WTC11 (cell line): ENCODE results near the gene FOXI3. TPM values are rescaled to one million over a fixed set of nuclear protein-coding genes. Genes with fewer than 3 reads are reported as not detected.

Source experiments
- ATAC-seq: fragments of 200-7000 bp; cut with Tn5 transposase; 2 replicates; pipeline ENCODE4 v1.10.0; 2021; ENCODE audit warnings: mild to moderate bottlenecking, moderate library complexity
- CTCF ChIA-PET: fragments of 300-600 bp; sonication (Branson Sonifier 250); formaldehyde crosslinking; loops from one replicate; lab custom pipeline; 2021; ENCODE audit warnings: antibody characterized with exemption; lab: Charles Lee
- POLR2A ChIA-PET: fragments of 350-600 bp; sonication (Branson Sonifier 250); formaldehyde crosslinking; loops from one replicate; lab custom pipeline; 2021; ENCODE audit warnings: antibody characterized with exemption; lab: Charles Lee
- DNase-seq: peaks from one replicate; pipeline ENCODE4 v3.0.0; 2021; ENCODE audit warnings: low spot score
- H3K27ac Mint-ChIP-seq: 2 replicates; pipeline ENCODE4 v1.8.0; 2021; ENCODE audit warnings: mixed read lengths
- H3K27me3 Mint-ChIP-seq: 2 replicates; pipeline ENCODE4 v1.8.0; 2021; ENCODE audit warnings: low read depth, mild to moderate bottlenecking, moderate library complexity, mixed read lengths
- H3K36me3 Mint-ChIP-seq: 2 replicates; pipeline ENCODE4 v1.8.0; 2021; ENCODE audit warnings: mixed read lengths
- H3K4me1 Mint-ChIP-seq: 2 replicates; pipeline ENCODE4 v1.8.0; 2022; ENCODE audit warnings: mixed read lengths
- H3K4me3 Mint-ChIP-seq: 2 replicates; pipeline ENCODE4 v1.8.0; 2021; ENCODE audit warnings: mild to moderate bottlenecking, moderate library complexity, mixed read lengths
- H3K9me3 Mint-ChIP-seq: 2 replicates; pipeline ENCODE4 v1.8.0; 2021; ENCODE audit warnings: mixed read lengths
- ETV6 ChIP-seq: sonication (generic); formaldehyde crosslinking; IDR thresholded peaks from 2 replicates; pipeline ENCODE4 v1.8.1; 2022; ENCODE audit warnings: mild to moderate bottlenecking, missing genetic modification reagents
- HMGA2 ChIP-seq: fragments of 250-450 bp; sonication (Bioruptor Pico); IDR thresholded peaks from 2 replicates; pipeline ENCODE4 v1.4.0; 2021; ENCODE audit warnings: mild to moderate bottlenecking, moderate library complexity
- NFE2L1 ChIP-seq: sonication (generic); formaldehyde crosslinking; IDR thresholded peaks from 2 replicates; pipeline ENCODE4 v1.8.1; 2023; ENCODE audit warnings: missing genetic modification reagents
- RELA ChIP-seq: sonication (generic); formaldehyde crosslinking; IDR thresholded peaks from 2 replicates; pipeline ENCODE4 v1.8.1; 2022; ENCODE audit warnings: missing genetic modification reagents, mild to moderate bottlenecking, borderline replicate concordance
- SMAD4 ChIP-seq: sonication (generic); formaldehyde crosslinking; IDR thresholded peaks from 2 replicates; pipeline ENCODE4 v1.8.0; 2022; ENCODE audit warnings: mild to moderate bottlenecking, missing genetic modification reagents
- ZNF219 ChIP-seq: sonication (generic); formaldehyde crosslinking; IDR thresholded peaks from 2 replicates; pipeline ENCODE4 v1.8.0; 2023; ENCODE audit warnings: missing genetic modification reagents, mild to moderate bottlenecking, borderline replicate concordance
- total RNA-seq: library from RNA; stranded (reverse); gene quantifications from 3 replicates; pipeline ENCODE4 v1.2.3, GENCODE V29; 2021
- TF ChIP-seq, protein P1 (sequence below): sonication (generic); formaldehyde crosslinking; IDR thresholded peaks from 2 replicates; pipeline ENCODE4 v1.8.1; 2023; ENCODE audit warnings: mild to moderate bottlenecking, missing genetic modification reagents, borderline replicate concordance
- TF ChIP-seq, protein P2 (sequence below): sonication (generic); formaldehyde crosslinking; IDR thresholded peaks from 2 replicates; pipeline ENCODE4 v1.8.1; 2022; ENCODE audit warnings: mild to moderate bottlenecking, missing genetic modification reagents, moderate library complexity, borderline replicate concordance
- TF ChIP-seq, protein P3 (sequence below): sonication (generic); formaldehyde crosslinking; IDR thresholded peaks from 2 replicates; pipeline ENCODE4 v1.8.1; 2022; ENCODE audit warnings: low read depth, missing genetic modification reagents, borderline replicate concordance
- TF ChIP-seq, protein P4 (sequence below): fragments of 250-450 bp; sonication (Bioruptor Pico); IDR thresholded peaks from 2 replicates; pipeline ENCODE4 v1.9.0; 2021; ENCODE audit warnings: mild to moderate bottlenecking, borderline replicate concordance
- TF ChIP-seq, protein P5 (sequence below): sonication (generic); formaldehyde crosslinking; IDR thresholded peaks from 2 replicates; pipeline ENCODE4 v1.8.1; 2022; ENCODE audit warnings: low read depth, mild to moderate bottlenecking, moderate library complexity, missing genetic modification reagents, borderline replicate concordance
- TF ChIP-seq, protein P6 (sequence below): fragments of 200-600 bp; IDR thresholded peaks from 2 replicates; pipeline ENCODE4 v1.8.0; 2022; ENCODE audit warnings: antibody characterized with exemption
- TF ChIP-seq, protein P7 (sequence below): fragments of 250-450 bp; sonication (Bioruptor Pico); IDR thresholded peaks from 2 replicates; pipeline ENCODE4 v2.1.2; 2022; ENCODE audit warnings: mild to moderate bottlenecking, moderate library complexity
- TF ChIP-seq, protein P8 (sequence below): sonication (generic); formaldehyde crosslinking; IDR thresholded peaks from 2 replicates; pipeline ENCODE4 v1.8.1; 2023; ENCODE audit warnings: mild to moderate bottlenecking, missing genetic modification reagents

FOXI3 gene
- total RNA-seq, 1 experiment from 2014 or later, result 13.5 TPM

DNA sequence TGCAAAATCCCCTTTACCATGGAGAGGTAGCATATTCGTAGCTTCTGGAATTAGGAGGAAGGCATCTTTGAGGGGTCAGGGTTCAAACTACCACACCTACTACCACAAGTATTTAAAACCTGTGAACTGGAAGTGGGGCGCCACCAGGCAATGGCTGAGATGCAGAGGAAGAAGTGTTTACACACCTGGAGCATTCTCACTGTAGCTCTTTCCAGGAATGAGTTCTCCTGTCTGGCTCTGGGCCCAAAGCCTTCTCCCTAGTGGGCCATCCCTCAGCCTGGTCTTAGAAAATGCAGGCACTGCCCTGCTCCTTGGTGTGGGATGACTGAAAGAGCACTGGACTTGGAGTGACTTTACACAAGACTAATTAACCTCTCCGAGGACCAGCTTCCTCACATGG lies 30.7 kb upstream of the FOXI3 start (continued):
- TF ChIP-seq, protein P1, sequence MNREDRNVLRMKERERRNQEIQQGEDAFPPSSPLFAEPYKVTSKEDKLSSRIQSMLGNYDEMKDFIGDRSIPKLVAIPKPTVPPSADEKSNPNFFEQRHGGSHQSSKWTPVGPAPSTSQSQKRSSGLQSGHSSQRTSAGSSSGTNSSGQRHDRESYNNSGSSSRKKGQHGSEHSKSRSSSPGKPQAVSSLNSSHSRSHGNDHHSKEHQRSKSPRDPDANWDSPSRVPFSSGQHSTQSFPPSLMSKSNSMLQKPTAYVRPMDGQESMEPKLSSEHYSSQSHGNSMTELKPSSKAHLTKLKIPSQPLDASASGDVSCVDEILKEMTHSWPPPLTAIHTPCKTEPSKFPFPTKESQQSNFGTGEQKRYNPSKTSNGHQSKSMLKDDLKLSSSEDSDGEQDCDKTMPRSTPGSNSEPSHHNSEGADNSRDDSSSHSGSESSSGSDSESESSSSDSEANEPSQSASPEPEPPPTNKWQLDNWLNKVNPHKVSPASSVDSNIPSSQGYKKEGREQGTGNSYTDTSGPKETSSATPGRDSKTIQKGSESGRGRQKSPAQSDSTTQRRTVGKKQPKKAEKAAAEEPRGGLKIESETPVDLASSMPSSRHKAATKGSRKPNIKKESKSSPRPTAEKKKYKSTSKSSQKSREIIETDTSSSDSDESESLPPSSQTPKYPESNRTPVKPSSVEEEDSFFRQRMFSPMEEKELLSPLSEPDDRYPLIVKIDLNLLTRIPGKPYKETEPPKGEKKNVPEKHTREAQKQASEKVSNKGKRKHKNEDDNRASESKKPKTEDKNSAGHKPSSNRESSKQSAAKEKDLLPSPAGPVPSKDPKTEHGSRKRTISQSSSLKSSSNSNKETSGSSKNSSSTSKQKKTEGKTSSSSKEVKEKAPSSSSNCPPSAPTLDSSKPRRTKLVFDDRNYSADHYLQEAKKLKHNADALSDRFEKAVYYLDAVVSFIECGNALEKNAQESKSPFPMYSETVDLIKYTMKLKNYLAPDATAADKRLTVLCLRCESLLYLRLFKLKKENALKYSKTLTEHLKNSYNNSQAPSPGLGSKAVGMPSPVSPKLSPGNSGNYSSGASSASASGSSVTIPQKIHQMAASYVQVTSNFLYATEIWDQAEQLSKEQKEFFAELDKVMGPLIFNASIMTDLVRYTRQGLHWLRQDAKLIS, result no peak
- TF ChIP-seq, protein P2, sequence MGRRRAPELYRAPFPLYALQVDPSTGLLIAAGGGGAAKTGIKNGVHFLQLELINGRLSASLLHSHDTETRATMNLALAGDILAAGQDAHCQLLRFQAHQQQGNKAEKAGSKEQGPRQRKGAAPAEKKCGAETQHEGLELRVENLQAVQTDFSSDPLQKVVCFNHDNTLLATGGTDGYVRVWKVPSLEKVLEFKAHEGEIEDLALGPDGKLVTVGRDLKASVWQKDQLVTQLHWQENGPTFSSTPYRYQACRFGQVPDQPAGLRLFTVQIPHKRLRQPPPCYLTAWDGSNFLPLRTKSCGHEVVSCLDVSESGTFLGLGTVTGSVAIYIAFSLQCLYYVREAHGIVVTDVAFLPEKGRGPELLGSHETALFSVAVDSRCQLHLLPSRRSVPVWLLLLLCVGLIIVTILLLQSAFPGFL (CRISPR knock-in tag), result no peak
- TF ChIP-seq, protein P3, sequence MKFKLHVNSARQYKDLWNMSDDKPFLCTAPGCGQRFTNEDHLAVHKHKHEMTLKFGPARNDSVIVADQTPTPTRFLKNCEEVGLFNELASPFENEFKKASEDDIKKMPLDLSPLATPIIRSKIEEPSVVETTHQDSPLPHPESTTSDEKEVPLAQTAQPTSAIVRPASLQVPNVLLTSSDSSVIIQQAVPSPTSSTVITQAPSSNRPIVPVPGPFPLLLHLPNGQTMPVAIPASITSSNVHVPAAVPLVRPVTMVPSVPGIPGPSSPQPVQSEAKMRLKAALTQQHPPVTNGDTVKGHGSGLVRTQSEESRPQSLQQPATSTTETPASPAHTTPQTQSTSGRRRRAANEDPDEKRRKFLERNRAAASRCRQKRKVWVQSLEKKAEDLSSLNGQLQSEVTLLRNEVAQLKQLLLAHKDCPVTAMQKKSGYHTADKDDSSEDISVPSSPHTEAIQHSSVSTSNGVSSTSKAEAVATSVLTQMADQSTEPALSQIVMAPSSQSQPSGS (CRISPR knock-in tag), result no peak
- TF ChIP-seq, protein P4, sequence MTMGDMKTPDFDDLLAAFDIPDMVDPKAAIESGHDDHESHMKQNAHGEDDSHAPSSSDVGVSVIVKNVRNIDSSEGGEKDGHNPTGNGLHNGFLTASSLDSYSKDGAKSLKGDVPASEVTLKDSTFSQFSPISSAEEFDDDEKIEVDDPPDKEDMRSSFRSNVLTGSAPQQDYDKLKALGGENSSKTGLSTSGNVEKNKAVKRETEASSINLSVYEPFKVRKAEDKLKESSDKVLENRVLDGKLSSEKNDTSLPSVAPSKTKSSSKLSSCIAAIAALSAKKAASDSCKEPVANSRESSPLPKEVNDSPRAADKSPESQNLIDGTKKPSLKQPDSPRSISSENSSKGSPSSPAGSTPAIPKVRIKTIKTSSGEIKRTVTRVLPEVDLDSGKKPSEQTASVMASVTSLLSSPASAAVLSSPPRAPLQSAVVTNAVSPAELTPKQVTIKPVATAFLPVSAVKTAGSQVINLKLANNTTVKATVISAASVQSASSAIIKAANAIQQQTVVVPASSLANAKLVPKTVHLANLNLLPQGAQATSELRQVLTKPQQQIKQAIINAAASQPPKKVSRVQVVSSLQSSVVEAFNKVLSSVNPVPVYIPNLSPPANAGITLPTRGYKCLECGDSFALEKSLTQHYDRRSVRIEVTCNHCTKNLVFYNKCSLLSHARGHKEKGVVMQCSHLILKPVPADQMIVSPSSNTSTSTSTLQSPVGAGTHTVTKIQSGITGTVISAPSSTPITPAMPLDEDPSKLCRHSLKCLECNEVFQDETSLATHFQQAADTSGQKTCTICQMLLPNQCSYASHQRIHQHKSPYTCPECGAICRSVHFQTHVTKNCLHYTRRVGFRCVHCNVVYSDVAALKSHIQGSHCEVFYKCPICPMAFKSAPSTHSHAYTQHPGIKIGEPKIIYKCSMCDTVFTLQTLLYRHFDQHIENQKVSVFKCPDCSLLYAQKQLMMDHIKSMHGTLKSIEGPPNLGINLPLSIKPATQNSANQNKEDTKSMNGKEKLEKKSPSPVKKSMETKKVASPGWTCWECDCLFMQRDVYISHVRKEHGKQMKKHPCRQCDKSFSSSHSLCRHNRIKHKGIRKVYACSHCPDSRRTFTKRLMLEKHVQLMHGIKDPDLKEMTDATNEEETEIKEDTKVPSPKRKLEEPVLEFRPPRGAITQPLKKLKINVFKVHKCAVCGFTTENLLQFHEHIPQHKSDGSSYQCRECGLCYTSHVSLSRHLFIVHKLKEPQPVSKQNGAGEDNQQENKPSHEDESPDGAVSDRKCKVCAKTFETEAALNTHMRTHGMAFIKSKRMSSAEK (CRISPR knock-in tag), result no peak
- TF ChIP-seq ETV6, result no peak
- TF ChIP-seq RELA (CRISPR knock-in tag), result no peak
- no peak for TF ChIP-seq SMAD4 (CRISPR knock-in tag)

DNA sequence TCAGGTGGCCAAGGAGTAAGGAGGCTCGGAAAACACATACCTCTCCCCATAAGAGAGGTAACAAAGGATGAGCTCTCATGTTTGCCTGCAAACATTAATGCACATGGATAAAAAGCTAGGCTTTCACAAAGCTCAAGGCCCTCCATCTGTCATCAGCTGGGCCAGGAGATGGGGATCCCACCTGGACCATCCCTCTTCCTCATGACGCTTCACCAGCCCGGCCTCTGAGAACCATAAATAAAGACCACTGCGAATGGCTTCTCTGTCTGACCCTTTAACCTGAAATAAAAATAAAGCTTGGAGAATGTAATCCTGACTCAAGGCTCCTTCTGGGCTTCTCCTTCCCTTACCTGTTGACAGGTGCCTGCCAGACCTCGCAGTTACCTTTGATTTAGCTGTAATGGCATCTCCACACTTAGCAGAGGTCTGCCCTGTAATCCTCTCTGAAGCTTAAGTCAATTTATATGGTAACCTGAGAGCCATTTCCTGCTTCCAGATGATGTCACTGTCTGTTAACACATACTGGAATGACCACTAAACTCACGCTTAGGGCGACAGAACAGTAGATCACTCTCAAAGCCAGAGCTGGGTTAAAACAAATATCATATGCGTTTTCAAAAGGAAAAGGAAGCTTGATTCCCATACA lies 29.3 kb upstream of the FOXI3 start:
- Mint-ChIP-seq H3K36me3 (no peaks in the 10 kb centered on the region), H3K27ac (no peak overlapping the region), H3K4me1 (peaks cover 27% of the 10 kb centered on the region)
- CTCF ChIA-PET, result interaction anchor here (0.7 to 1.4 kb wide), 4 partner anchors 10 to 422 kb away, joined by 3 read pairs; no protein-coding TSS in a partner anchor
- no peak for DNase-seq
- POLR2A ChIA-PET, result no interaction called here
- ATAC-seq, result peak; percentile 32
- TF ChIP-seq, protein P5, sequence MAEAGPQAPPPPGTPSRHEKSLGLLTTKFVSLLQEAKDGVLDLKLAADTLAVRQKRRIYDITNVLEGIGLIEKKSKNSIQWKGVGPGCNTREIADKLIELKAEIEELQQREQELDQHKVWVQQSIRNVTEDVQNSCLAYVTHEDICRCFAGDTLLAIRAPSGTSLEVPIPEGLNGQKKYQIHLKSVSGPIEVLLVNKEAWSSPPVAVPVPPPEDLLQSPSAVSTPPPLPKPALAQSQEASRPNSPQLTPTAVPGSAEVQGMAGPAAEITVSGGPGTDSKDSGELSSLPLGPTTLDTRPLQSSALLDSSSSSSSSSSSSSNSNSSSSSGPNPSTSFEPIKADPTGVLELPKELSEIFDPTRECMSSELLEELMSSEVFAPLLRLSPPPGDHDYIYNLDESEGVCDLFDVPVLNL (CRISPR knock-in tag), result no peak
- TF ChIP-seq, all 79 proteins: peak for 0
- Mint-ChIP-seq H3K9me3 (no peaks in the 10 kb centered on the region), H3K4me3 (no peak overlapping the region), H3K27me3 (no peaks in the 10 kb centered on the region)

DNA sequence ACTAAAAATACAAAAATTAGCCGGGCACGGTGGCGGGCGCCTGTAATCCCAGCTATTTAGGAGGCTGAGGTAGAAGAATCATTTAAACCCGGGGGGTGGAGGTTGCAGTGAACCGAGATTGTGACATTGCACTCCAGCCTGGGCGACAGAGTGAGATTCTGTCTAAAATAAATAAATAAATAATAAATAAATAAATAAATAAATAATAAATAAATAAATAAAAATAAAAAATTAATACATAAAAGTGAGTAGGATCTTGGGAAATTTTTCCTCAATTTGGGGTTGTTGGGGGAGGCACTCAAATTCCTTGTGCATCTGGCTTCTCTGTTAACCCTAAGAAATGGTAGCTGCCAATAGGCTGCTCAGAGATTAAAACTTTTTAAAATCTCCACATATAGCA lies 20.3 kb upstream of the FOXI3 start:
- ChIA-PET POLR2A (no interaction called here), CTCF (no interaction called here)
- ATAC-seq, result no peak
- no peak for DNase-seq
- Mint-ChIP-seq H3K9me3 (no peaks in the 10 kb centered on the region), H3K4me1 (peaks cover 46% of the 10 kb centered on the region), H3K27ac (no peak overlapping the region), H3K36me3 (no peaks in the 10 kb centered on the region), H3K27me3 (no peaks in the 10 kb centered on the region; the same call in none of the 2 replicates), H3K4me3 (no peak overlapping the region)
- TF ChIP-seq, protein P6, sequence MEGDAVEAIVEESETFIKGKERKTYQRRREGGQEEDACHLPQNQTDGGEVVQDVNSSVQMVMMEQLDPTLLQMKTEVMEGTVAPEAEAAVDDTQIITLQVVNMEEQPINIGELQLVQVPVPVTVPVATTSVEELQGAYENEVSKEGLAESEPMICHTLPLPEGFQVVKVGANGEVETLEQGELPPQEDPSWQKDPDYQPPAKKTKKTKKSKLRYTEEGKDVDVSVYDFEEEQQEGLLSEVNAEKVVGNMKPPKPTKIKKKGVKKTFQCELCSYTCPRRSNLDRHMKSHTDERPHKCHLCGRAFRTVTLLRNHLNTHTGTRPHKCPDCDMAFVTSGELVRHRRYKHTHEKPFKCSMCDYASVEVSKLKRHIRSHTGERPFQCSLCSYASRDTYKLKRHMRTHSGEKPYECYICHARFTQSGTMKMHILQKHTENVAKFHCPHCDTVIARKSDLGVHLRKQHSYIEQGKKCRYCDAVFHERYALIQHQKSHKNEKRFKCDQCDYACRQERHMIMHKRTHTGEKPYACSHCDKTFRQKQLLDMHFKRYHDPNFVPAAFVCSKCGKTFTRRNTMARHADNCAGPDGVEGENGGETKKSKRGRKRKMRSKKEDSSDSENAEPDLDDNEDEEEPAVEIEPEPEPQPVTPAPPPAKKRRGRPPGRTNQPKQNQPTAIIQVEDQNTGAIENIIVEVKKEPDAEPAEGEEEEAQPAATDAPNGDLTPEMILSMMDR, result no peak
- TF ChIP-seq NFE2L1 (CRISPR knock-in tag), result no peak
- peak; percentile 93 for TF ChIP-seq HMGA2 (CRISPR knock-in tag)
- TF ChIP-seq, protein P7, sequence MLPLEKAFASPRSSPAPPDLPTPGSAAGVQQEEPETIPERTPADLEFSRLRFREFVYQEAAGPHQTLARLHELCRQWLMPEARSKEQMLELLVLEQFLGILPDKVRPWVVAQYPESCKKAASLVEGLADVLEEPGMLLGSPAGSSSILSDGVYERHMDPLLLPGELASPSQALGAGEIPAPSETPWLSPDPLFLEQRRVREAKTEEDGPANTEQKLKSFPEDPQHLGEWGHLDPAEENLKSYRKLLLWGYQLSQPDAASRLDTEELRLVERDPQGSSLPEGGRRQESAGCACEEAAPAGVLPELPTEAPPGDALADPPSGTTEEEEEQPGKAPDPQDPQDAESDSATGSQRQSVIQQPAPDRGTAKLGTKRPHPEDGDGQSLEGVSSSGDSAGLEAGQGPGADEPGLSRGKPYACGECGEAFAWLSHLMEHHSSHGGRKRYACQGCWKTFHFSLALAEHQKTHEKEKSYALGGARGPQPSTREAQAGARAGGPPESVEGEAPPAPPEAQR (CRISPR knock-in tag), result no peak
- TF ChIP-seq, protein P8, sequence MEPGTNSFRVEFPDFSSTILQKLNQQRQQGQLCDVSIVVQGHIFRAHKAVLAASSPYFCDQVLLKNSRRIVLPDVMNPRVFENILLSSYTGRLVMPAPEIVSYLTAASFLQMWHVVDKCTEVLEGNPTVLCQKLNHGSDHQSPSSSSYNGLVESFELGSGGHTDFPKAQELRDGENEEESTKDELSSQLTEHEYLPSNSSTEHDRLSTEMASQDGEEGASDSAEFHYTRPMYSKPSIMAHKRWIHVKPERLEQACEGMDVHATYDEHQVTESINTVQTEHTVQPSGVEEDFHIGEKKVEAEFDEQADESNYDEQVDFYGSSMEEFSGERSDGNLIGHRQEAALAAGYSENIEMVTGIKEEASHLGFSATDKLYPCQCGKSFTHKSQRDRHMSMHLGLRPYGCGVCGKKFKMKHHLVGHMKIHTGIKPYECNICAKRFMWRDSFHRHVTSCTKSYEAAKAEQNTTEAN, result no peak
- TF ChIP-seq ZNF219 (CRISPR knock-in tag), result no peak
